Measurements from ENCODE around the gene SCARB2. TPM values are rescaled to one million over a fixed set of nuclear protein-coding genes. Genes with fewer than 3 reads are reported as not detected.
"Not testable (repeated sequence)": the region's sequence is repeated elsewhere in the genome, so short reads cannot be mapped to it uniquely, and the experiment has no call there.

SCARB2 gene
- 91.4 TPM for total RNA-seq
- long read RNA-seq, full-length matches to known transcripts: 145 of 151 reads
- long read RNA-seq, partial matches to known transcripts: 2 of 151 reads
- long read RNA-seq, other reads (novel, unspliced or antisense): 4 of 151 reads

DNA sequence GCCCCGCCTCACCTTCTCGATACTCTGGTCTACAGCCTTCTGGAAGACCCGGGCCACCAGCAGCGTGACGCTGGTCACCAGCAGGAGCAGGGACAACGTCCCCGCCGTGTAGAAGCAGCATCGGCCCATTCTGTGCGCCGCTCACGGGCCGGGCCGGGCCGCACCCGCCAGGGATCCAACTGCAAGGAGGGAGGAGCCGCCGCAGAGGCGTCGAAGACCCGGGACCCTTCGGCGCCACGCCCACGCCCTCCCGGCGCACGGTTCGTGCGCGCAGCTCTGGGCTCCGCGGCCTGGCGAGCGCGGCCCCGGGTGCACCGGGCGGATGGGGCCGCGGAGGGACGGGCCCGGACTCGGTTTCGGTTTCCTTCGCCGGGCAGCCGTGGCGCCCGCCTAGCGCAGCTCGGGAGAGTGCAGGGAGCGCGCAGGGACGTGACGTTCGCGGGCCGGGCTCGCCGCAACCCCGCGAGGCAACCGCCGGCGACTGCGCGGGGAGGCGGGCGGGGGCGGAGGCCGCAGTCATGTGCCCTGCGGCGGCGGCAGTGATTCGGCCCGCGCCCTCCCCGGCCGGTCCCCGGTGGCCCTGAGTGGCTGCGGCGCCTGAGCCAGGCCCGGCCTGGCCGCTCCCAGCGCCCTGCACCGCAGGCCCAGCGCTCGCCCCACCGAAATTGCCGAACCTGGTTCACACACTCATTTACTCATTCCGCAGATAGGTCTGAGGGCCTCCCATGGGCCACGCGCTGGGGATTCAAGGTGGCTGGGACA, at the start of gene SCARB2:
Gene SCARB2, minus strand, starts transcription at position 410 of the 762 bp plus-strand sequence. Its CDS starts 281 bp downstream, at position 129.
- peak; percentile 96 for ATAC-seq
- peak; percentile 96 for DNase-seq

DNA sequence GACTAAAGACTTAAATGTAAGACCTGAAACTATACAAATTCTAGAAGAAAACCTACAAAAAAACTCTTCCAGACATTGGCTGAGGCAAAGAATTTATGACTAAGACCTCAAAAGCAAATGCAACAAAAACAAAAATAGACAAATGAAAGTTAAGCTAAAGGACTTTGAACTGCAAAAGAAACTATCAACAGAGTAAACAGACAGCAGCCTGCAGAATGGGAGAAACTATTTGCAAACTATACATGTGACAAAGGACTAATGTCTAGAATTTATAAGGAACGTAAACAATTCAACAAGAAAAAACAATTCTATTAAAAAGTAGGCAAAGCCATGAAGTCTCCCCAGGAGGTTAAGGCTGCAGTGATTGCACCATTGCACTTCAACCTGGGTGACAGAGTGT, 46.9 kb upstream of the SCARB2 start:
- ATAC-seq (no peak), DNase-seq (no peak)
- intact Hi-C loops (cut with micrococcal nuclease): no loop called here

More for the DNA sequence above, at the start of gene SCARB2:
- intact Hi-C loops (cut with micrococcal nuclease): no loop called here

- intact Hi-C loops (cut with micrococcal nuclease): no loop called here
- DNase-seq (no peak), ATAC-seq (no peak)
Observed at GRCh38 chr4:76257824-76258223, 44.2 kb upstream of the SCARB2 start.

DNA sequence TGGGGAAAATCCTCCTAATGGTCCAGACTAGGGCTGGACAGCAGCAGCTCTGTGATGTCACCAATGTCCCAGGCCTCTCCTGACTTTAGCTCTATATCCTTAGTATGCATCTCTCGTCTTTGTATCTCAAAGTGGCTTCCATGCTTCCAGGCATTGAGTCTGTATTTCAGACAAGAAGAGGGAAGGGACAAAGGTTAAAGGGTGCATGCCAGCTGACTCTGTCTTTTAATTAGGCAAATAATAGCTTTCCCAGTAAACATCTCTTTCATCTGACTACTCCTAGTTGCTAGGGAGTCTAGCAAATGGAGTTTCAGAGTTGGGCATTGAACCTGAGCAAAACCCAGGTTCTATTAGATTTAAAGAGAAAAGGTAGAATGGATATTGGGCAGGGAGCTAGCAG, 43.3 kb upstream of the SCARB2 start:
- ATAC-seq (no peak), DNase-seq (no peak)
- intact Hi-C loops (cut with micrococcal nuclease): no loop called here

- DNase-seq (no peak), ATAC-seq (no peak)
- intact Hi-C loops (cut with micrococcal nuclease): no loop called here
Observed at GRCh38 chr4:76256032-76256431, 42.4 kb upstream of the SCARB2 start.

GRCh38 chr4:76253511-76253910, 39.9 kb upstream of the SCARB2 start:
- intact Hi-C loops (cut with micrococcal nuclease): no loop called here
- DNase-seq (no peak), ATAC-seq (no peak)

GRCh38 chr4:76252271-76252653, 38.6 kb upstream of the SCARB2 start:
- intact Hi-C loops (cut with micrococcal nuclease): no loop called here
- DNase-seq (no peak), ATAC-seq (no peak)

DNA sequence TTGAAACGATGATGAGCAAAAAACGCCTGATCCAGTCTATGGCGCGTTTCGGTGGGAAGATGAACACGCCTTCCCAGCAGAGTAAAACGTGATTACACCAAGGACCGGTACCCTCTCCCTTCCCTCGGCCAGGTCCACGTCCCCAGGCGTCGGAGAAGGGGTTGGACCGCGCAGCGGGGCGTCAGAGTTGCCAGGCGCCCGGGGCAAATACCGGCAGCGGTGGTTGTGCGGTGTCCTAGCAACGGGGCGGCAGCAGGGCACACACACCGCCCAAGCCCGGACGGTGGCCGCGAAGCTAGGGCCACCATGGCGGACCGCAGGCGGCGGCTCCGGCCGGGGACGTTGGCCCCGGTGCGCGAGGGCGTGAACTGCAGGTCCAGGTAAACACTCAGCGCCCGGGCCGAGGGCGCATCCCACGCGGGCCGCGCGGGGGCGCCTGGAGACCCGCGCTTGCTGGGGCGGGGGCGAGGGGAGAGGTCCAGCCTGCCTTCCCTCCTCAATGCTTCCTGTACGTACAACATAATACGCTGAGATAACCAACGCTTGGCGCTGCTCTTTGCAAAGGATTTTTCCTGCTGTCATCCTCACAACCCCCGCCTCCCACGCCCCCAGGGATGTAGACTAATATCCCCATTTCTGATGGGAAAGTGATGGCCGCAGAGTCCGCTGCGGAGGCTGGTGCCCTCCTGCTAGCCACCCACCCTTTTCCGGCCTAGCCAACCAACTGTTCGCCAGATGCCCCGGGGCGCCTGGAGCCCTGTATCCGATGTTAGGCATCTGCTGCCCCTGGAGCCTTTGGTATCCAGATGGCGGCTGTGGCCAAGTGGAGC, 38.0 kb upstream of the SCARB2 start, which contains the start of gene FAM47E:
Gene FAM47E, plus strand, starts transcription at position 281 of the 830 bp plus-strand sequence. Its CDS starts 26 bp downstream, at position 307.
- ATAC-seq: peak; percentile 99
- peak; percentile 86 for DNase-seq
- intact Hi-C loops (cut with micrococcal nuclease): no loop called here

GRCh38 chr4:76250962-76251361, 37.3 kb upstream of the SCARB2 start:
- intact Hi-C loops (cut with micrococcal nuclease): no loop called here
- ATAC-seq (peak; percentile 26), DNase-seq (no peak)

DNA sequence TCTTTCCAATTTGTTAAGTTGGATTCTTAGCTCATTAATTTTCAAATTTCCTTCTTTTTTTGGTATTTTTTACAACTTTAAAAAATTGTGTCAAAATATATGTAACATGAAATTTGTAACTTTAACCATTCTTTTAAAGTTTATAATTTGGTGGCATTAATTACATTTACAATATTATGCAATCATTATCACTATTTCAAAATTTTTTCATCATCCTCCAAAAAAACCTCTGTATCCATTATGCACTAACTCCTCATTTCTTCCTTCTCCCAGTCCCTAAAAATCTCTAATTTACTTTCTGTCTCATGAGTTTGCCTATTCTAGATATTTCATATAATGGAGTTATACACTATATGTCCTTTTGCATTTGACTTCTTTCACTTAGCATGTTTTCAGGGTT, 33.2 kb upstream of the SCARB2 start:
- intact Hi-C loops (cut with micrococcal nuclease): no loop called here
- no peak for ATAC-seq
- DNase-seq: no peak

- intact Hi-C loops (cut with micrococcal nuclease): no loop called here
- DNase-seq (no peak), ATAC-seq (no peak)
Observed at GRCh38 chr4:76246025-76246424, 32.4 kb upstream of the SCARB2 start.

GRCh38 chr4:76243877-76244276, 30.3 kb upstream of the SCARB2 start:
- intact Hi-C loops (cut with micrococcal nuclease); DNase-seq; ATAC-seq: not testable (repeated sequence)

DNA sequence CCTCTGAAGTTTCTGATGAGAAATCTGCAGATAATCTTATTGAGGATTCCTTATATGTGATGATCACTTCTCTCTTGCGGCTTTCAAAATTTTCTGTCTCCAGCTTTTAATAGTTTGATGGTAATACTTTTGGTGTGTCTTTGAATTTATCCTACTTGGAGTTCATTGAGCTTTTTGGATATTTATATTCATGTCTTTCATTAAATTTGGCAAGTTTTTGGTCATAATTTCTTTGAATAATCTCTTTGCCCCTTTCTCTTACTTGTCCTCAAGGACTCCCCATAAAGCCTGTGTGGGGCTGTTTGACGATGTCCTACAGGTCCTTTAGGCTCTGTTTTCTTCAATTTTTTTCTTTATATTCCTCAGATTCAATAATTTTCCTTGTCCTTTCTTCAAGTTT, 26.6 kb upstream of the SCARB2 start:
- DNase-seq (no peak), ATAC-seq (no peak)
- intact Hi-C loops (cut with micrococcal nuclease): no loop called here

GRCh38 chr4:76238701-76239100, 25.1 kb upstream of the SCARB2 start:
- no peak for ATAC-seq
- intact Hi-C loops (cut with micrococcal nuclease): no loop called here
- no peak for DNase-seq

GRCh38 chr4:76238236-76238635, 24.6 kb upstream of the SCARB2 start:
- peak; percentile 35 for DNase-seq
- peak; percentile 95 for ATAC-seq
- intact Hi-C loops (cut with micrococcal nuclease): no loop called here

DNA sequence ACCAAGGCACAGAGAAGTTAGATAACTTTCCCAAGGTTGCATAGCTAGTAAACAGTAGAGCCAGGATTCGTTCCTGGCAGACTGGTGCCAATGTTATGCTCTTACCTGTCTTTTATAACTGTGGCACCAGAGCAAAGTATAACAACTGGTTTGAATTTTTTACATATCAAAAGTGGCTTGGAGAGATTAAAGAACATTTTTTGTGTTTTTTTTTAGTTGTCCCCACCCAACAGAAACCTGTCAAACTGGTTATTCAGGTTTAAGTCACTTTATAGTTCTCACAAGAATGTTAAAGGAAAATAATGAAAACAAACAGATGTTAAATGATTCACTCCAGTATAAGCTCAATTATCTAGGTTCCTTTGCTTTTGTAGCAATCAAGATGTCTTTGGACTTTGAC, 22.3 kb upstream of the SCARB2 start:
- ATAC-seq (no peak), DNase-seq (no peak)
- intact Hi-C loops (cut with micrococcal nuclease): no loop called here

DNA sequence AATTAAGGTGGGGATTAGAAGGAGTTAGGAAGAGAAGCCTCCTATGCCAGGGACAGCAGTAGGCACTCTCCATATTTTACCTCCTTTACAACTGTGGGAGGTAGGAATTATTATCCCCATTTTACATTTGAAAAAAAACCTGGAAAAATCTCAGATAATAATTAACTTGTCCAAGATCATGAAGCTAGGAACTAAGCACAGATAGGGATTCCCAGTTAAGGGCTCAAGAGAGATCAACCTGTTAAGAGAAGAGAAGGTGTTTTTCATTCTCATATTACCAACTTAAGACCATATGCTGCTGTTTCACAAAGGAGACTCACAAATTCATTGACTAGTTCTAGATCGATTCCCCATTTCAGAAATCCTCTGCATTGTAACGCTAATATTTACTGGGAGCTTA, 21.8 kb upstream of the SCARB2 start:
- intact Hi-C loops (cut with micrococcal nuclease): no loop called here
- DNase-seq: no peak

GRCh38 chr4:76234679-76235044, 21.0 kb upstream of the SCARB2 start:
- intact Hi-C loops (cut with micrococcal nuclease): no loop called here
- no peak for DNase-seq
- ATAC-seq: no peak

More for the DNA sequence above, 21.8 kb upstream of the SCARB2 start:
- ATAC-seq: no peak

GRCh38 chr4:76233967-76234678, 20.5 kb upstream of the SCARB2 start:
- intact Hi-C loops (cut with micrococcal nuclease): no loop called here
- DNase-seq: no peak
- ATAC-seq: no peak

DNA sequence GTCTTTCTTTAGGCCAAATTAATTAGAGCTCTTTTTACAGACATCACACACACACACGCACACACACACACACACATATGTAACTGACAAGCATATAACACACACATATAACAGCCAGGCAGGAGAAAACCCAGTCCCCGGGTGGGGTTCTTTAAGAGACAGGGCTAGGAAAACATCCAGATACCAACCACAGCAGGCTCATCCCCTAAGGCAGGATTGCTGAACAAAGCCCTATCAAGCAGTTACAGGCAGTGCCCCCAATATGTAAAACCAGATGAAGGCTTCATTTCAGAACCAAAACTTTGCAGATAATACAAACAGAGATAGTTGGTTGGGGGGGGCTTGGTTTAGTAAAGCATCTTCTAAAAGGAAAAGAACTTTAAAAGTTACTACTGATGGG, 19.9 kb upstream of the SCARB2 start:
- DNase-seq: no peak
- ATAC-seq: no peak
- intact Hi-C loops (cut with micrococcal nuclease): no loop called here
